ENCODE measurements around the gene FAF1. TPM values are rescaled to one million over a fixed set of nuclear protein-coding genes. Genes with fewer than 3 reads are reported as not detected.

Gene FAF1
- total RNA-seq, 1 experiment from 2014 or later, result 73.2 TPM

- BruUV-seq (replicated peaks), result no TSS peak
- Histone ChIP-seq H3K4me2 (ENCODE audit: low read length) (no peak overlapping the region), H3K27ac (ENCODE audit: low read depth, low read length) (no peak overlapping the region), H3K36me3 (ENCODE audit: control insufficient read depth in 1 of 2, insufficient read depth in 2 of 2, low read length in 2 of 2) (no peaks in the 10 kb centered on the region), H3K4me3 (replicated peaks in 1 of 2; ENCODE audit: low read depth in 1 of 2, low read length in 2 of 2) (no peak overlapping the region), H3K79me2 (ENCODE audit: insufficient read depth, low read length) (peaks cover 81% of the 10 kb centered on the region), H3K9ac (ENCODE audit: low read length) (no peak overlapping the region), H3K27me3 (ENCODE audit: insufficient read depth, low read length) (no peaks in the 10 kb centered on the region), H3K9me2 (ENCODE audit: insufficient read depth) (no peaks in the 10 kb centered on the region; the same call in 1 of the 2 replicates), H4K20me1 (ENCODE audit: insufficient read depth) (peaks cover 13% of the 10 kb centered on the region; the same call in 1 of the 2 replicates), H3K4me1 (ENCODE audit: control insufficient read depth in 1 of 2, insufficient read depth in 2 of 2, low read length in 2 of 2) (no peaks in the 10 kb centered on the region), H3K9me3 (ENCODE audit: control insufficient read depth in 1 of 2, insufficient read depth in 1 of 2, low read depth in 1 of 2, low read length in 2 of 2) (no peaks in the 10 kb centered on the region), H2AFZ (ENCODE audit: low read depth, low read length, poor library complexity, severe bottlenecking) (no peak overlapping the region)
- no peak for TF ChIP-seq FOSL1 (IDR thresholded peaks at IDR 0.05; ENCODE audit: low read depth)
- TF ChIP-seq TCF7L2 (IDR thresholded peaks at IDR 0.05; ENCODE audit: borderline replicate concordance, extremely low read depth, insufficient read depth, insufficient read length), result no peak
- no peak for TF ChIP-seq SRF (IDR thresholded peaks at IDR 0.05; ENCODE audit: low read depth)
- intact Hi-C loops (cut with micrococcal nuclease), result no loop called here
- ChIA-PET POLR2A (no interaction called here), CTCF (no interaction called here), RAD21 (ENCODE audit: low non-redundant PET in 1 of 2, low total read pairs in 2 of 2, uncharacterized antibody in 2 of 2, unreplicated experiment in 2 of 2) (no interaction called here)
- ATAC-seq (no peak), DNase-seq (ENCODE audit: low read depth, low spot score) (no peak)
Observed at GRCh38 chr1:50822035-50822776, 137.9 kb downstream of the FAF1 start.

- Histone ChIP-seq H3K4me3 (replicated peaks in 1 of 2; ENCODE audit: low read depth in 1 of 2, low read length in 2 of 2) (no peak overlapping the region), H3K9me3 (ENCODE audit: control insufficient read depth in 1 of 2, insufficient read depth in 1 of 2, low read depth in 1 of 2, low read length in 2 of 2) (no peaks in the 10 kb centered on the region), H2AFZ (ENCODE audit: low read depth, low read length, poor library complexity, severe bottlenecking) (no peak overlapping the region), H3K27ac (ENCODE audit: low read depth, low read length) (no peak overlapping the region), H3K36me3 (ENCODE audit: control insufficient read depth in 1 of 2, insufficient read depth in 2 of 2, low read length in 2 of 2) (no peaks in the 10 kb centered on the region), H3K9ac (ENCODE audit: low read length) (no peak overlapping the region), H3K4me1 (ENCODE audit: control insufficient read depth in 1 of 2, insufficient read depth in 2 of 2, low read length in 2 of 2) (no peaks in the 10 kb centered on the region), H3K9me2 (ENCODE audit: insufficient read depth) (no peaks in the 10 kb centered on the region; the same call in 1 of the 2 replicates), H4K20me1 (ENCODE audit: insufficient read depth) (peaks cover 13% of the 10 kb centered on the region; the same call in 1 of the 2 replicates), H3K79me2 (ENCODE audit: insufficient read depth, low read length) (peaks cover 78% of the 10 kb centered on the region), H3K27me3 (ENCODE audit: insufficient read depth, low read length) (no peaks in the 10 kb centered on the region), H3K4me2 (ENCODE audit: low read length) (no peak overlapping the region)
- intact Hi-C loops (cut with micrococcal nuclease), result no loop called here
- ATAC-seq, result no peak
- BruUV-seq (replicated peaks), result no TSS peak
- RAD21 ChIA-PET (ENCODE audit: low non-redundant PET in 1 of 2, low total read pairs in 2 of 2, uncharacterized antibody in 2 of 2, unreplicated experiment in 2 of 2), result no interaction called here
- DNase-seq (ENCODE audit: low read depth, low spot score), result no peak
- CTCF ChIA-PET, result interaction anchor here (1.0 kb wide), 1 partner anchor 18 kb away, joined by 3 read pairs; no protein-coding TSS in a partner anchor
- POLR2A ChIA-PET, result no interaction called here
- no peak for TF ChIP-seq REST (IDR thresholded peaks at IDR 0.05; ENCODE audit: low read depth)
Observed at GRCh38 chr1:50820545-50820944, 139.5 kb downstream of the FAF1 start.
